Progenitor cell of endocrine pancreas (in vitro differentiated cells): ENCODE data around the gene BCAN. TPM values are rescaled to one million over a fixed set of nuclear protein-coding genes. Genes with fewer than 3 reads are reported as not detected.

Experiments used
- DNase-seq: peaks from one replicate; pipeline ENCODE4 v3.0.0; 2021; ENCODE audit warnings: low spot score; ENCODE audit not compliant: unreplicated experiment
- H3K27ac Mint-ChIP-seq: 2 replicates; pipeline ENCODE4 v1.8.0; 2021; ENCODE audit warnings: mild to moderate bottlenecking, moderate library complexity, mixed read lengths
- H3K27me3 Mint-ChIP-seq: 2 replicates; pipeline ENCODE4 v1.8.0; 2021; ENCODE audit warnings: mixed read lengths
- H3K36me3 Mint-ChIP-seq: 2 replicates; pipeline ENCODE4 v1.8.0; 2022; ENCODE audit warnings: mixed read lengths; ENCODE audit not compliant: insufficient read depth
- H3K4me1 Mint-ChIP-seq: 2 replicates; pipeline ENCODE4 v1.8.0; 2021; ENCODE audit warnings: low read depth, mixed read lengths
- H3K4me3 Mint-ChIP-seq: 2 replicates; pipeline ENCODE4 v1.8.0; 2021; ENCODE audit warnings: low read depth, mild to moderate bottlenecking, moderate library complexity, mixed read lengths
- H3K9me3 Mint-ChIP-seq: 2 replicates; pipeline ENCODE4 v1.8.0; 2021; ENCODE audit warnings: low read depth, mixed read lengths
- total RNA-seq: library from RNA; stranded (reverse); gene quantifications from 2 replicates; pipeline ENCODE4 v1.2.1, GENCODE V29; 2021
- TF ChIP-seq, protein P1 (sequence below): fragments of 200-600 bp; sonication (generic); IDR thresholded peaks from one replicate; pipeline ENCODE4 v1.5.0; 2021; ENCODE audit warnings: antibody characterized with exemption, mild to moderate bottlenecking; ENCODE audit not compliant: unreplicated experiment

BCAN gene
- total RNA-seq, 1 donor from 2014 or later, result not detected

DNA sequence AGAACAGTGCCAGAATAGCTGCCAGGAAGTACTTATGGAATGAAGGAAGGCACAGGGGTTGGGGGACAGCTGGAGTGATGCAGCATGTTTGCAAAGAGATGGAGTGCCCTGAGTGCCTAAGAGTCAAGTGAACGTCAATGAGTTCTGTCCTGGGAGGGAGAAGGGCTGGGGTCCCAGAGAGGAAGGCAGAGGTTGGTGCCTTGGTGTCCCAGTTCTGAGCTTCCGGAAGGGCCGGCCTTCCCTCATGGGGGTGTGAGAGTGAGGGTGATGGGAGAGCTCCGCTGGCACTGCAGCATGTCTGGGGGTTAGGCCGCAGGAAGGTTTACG, 17.7 kb downstream of the BCAN start:
- H3K4me3 Mint-ChIP-seq, result no peak overlapping the region
- TF ChIP-seq, protein P1, sequence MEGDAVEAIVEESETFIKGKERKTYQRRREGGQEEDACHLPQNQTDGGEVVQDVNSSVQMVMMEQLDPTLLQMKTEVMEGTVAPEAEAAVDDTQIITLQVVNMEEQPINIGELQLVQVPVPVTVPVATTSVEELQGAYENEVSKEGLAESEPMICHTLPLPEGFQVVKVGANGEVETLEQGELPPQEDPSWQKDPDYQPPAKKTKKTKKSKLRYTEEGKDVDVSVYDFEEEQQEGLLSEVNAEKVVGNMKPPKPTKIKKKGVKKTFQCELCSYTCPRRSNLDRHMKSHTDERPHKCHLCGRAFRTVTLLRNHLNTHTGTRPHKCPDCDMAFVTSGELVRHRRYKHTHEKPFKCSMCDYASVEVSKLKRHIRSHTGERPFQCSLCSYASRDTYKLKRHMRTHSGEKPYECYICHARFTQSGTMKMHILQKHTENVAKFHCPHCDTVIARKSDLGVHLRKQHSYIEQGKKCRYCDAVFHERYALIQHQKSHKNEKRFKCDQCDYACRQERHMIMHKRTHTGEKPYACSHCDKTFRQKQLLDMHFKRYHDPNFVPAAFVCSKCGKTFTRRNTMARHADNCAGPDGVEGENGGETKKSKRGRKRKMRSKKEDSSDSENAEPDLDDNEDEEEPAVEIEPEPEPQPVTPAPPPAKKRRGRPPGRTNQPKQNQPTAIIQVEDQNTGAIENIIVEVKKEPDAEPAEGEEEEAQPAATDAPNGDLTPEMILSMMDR, result no peak
- peaks cover 50% of the 10 kb centered on the region for H3K27me3 Mint-ChIP-seq
- H3K36me3 Mint-ChIP-seq, result no peaks in the 10 kb centered on the region
- H3K4me1 Mint-ChIP-seq, result peaks cover 26% of the 10 kb centered on the region
- DNase-seq, result no peak
- no peaks in the 10 kb centered on the region for H3K9me3 Mint-ChIP-seq
- H3K27ac Mint-ChIP-seq, result no peak overlapping the region

DNA sequence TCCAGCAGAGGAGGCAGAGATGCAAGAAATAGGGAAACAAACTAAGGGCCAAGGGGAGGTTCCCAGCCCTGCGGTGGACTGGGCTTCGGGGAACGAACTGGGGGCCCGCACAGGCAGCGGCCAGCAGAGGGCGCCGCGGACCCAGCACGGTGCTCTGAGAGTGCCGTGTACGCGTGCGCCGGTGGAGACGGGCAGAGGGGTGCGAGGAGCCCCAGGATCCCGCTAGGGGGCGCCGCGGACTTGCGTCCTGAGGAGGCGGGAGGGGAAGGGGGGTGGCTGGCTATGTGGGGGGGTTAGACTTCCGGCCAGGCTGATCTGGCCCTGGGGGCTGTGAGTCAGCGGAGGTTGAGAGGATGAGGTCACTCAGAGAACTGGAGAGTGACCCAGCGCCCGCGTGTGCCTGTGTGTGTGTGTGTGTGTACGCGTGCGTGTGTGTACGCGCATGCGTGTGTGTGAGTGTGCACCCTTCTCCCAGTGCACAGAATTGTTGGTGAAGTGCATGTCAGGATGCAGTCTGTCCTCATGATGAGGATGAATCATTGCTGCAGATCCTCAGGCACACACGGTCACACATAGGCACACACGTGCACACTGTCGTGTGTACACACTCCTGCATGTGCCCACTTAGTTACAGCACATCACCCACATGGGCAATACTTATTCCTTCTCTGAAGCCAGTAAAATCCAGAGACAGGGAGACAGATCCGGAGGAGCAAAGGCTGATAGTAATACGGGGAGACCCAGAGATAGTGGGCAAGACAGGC, 18.3 kb downstream of the BCAN start:
- H3K4me1 Mint-ChIP-seq, result peaks cover 29% of the 10 kb centered on the region
- H3K4me3 Mint-ChIP-seq, result no peak overlapping the region

DNA sequence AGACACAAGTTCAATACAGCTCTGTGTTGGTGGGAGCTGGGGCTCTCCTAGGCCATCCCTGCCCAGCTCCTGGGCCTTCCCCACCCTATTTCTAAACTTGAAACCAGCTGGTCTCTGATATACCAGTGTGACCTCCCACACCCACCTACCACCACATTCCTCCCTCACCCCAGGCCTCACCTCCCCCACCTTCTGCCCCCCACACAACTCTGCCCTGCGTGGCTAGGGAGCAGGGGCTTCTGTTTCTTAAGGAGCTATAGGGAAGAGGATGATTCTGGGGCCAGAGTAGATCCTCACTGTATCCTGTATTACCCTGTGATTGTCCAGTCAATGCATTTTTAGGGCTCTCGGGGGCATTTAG, 18.8 kb downstream of the BCAN start:
- Mint-ChIP-seq H3K27me3 (peaks cover 43% of the 10 kb centered on the region), H3K9me3 (no peaks in the 10 kb centered on the region), H3K4me3 (no peak overlapping the region), H3K36me3 (no peaks in the 10 kb centered on the region), H3K4me1 (peaks cover 35% of the 10 kb centered on the region), H3K27ac (peak overlapping the region; percentile 76)
- no peak for DNase-seq
- TF ChIP-seq, protein P1, result no peak

More for the DNA sequence above, 18.3 kb downstream of the BCAN start:
- Mint-ChIP-seq H3K27ac (peak overlapping the region; percentile 87), H3K9me3 (no peaks in the 10 kb centered on the region), H3K36me3 (no peaks in the 10 kb centered on the region), H3K27me3 (peaks cover 45% of the 10 kb centered on the region)
- TF ChIP-seq, protein P1, result peak; percentile 98
- peak; percentile 99 for DNase-seq

DNA sequence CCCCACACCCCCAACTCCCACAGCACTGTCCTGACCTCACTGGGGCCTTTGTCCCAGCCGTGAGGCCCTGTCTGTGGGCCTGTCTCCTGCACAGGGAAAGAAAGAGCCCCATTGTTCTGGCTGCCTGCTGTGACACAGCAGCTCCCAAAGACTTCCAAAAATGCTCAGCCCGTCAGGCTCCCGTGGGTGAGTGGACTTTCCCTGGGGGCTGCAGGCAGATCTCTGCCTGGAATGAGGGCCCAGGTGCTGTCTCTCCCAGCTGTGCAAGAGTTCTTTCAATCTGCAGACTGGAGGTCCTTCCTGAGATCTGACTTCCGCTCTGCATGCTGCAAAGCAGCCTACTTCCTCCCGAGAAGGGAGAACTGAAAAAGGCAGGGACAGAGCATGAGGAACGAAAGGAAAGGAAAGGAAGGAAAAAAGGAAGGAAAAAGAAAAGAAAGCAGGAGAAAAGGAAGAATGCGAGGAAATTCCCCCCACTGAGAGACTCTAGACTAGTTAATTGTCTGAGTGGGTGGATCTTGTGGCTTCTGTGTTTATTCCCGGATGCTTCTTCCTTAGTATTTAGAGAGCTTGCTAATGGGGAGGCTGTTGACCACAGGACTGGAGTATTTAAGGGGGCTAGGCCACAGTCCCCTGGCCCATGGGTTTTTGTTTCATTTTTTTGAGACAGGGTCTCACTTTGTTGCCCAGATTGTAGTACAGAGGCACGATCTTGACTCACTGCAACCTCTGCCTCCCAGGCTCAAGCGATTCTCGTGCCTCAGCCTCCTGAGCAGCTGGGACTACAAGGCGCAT, 20.3 kb downstream of the BCAN start:
- Mint-ChIP-seq H3K4me3 (no peak overlapping the region), H3K9me3 (no peaks in the 10 kb centered on the region), H3K4me1 (peaks cover 36% of the 10 kb centered on the region), H3K27me3 (peaks cover 35% of the 10 kb centered on the region), H3K27ac (peak overlapping the region; percentile 92), H3K36me3 (no peaks in the 10 kb centered on the region)
- no peak for DNase-seq
- TF ChIP-seq, protein P1, result no peak

DNA sequence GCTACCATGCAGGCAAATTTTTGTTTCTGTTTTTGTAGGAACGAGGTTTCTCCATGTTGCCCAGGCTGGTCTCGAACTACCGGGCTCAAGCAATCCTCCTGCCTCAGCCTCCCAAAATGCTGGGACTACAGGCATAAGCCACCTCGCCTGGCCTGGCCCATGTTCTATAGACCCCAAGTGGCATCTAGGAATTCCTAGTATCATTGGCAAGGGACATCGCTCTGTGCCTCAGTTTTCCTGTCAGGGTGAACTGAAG, 20.8 kb downstream of the BCAN start:
- H3K9me3 Mint-ChIP-seq, result no peaks in the 10 kb centered on the region
- peaks cover 30% of the 10 kb centered on the region for H3K27me3 Mint-ChIP-seq
- no peak overlapping the region for H3K27ac Mint-ChIP-seq
- H3K4me3 Mint-ChIP-seq, result no peak overlapping the region
- peaks cover 34% of the 10 kb centered on the region for H3K4me1 Mint-ChIP-seq
- H3K36me3 Mint-ChIP-seq, result no peaks in the 10 kb centered on the region
- TF ChIP-seq, protein P1, result no peak
- DNase-seq, result no peak
